Gastrocnemius medialis (tissue), 4 donors: ENCODE results near the gene LHFPL4. TPM values are rescaled to one million over a fixed set of nuclear protein-coding genes. Genes with fewer than 3 reads are reported as not detected.
"Not testable (repeated sequence)": the region's sequence is repeated elsewhere in the genome, so short reads cannot be mapped to it uniquely, and the experiment has no call there.

Experiments
- ATAC-seq, 2 donors: fragments of 150-250 bp; one replicate each; pipeline ENCODE4 v1.9.1; 2016
- DNase-seq, 2 donors: peaks; one replicate each; pipeline ENCODE4 v3.0.0-alpha.2; 2019
- H3K27ac ChIP-seq, 4 donors: fragments of 200-600 bp; sonication (generic); 1 replicate in 1 of 4; 2 replicates in 3 of 4; pipeline ENCODE4 v1.5.1; 2016 to 2018; ENCODE audit warnings: mild to moderate bottlenecking in 2 of 4, moderate library complexity in 1 of 4
- H3K27me3 ChIP-seq, 3 donors: fragments of 200-600 bp; sonication (generic) in 2 of 3; 1 replicate in 1 of 3; 2 replicates in 2 of 3; pipeline versions ENCODE4 v1.5.1 to v1.6.0; 2016 to 2019; ENCODE audit warnings: mild to moderate bottlenecking in 1 of 3, moderate library complexity in 1 of 3
- H3K36me3 ChIP-seq, 2 donors: fragments of 200-600 bp; sonication (generic) in 1 of 2; one replicate each; pipeline ENCODE4 v1.5.1; 2017 to 2018
- H3K4me1 ChIP-seq, 2 donors: fragments of 200-600 bp; sonication (generic) in 1 of 2; one replicate each; pipeline ENCODE4 v1.5.1; 2016 to 2017; ENCODE audit warnings: mild to moderate bottlenecking in 2 of 2
- H3K4me3 ChIP-seq, 4 donors: fragments of 200-600 bp; sonication (generic) in 3 of 4; 1 replicate in 1 of 4; 2 replicates in 3 of 4; pipeline ENCODE4 v1.5.1; 2016 to 2019; ENCODE audit warnings: mild to moderate bottlenecking in 2 of 4
- H3K9me3 ChIP-seq, 3 donors: fragments of 200-600 bp; sonication (generic) in 2 of 3; 1 replicate in 1 of 3; 2 replicates in 2 of 3; pipeline ENCODE4 v1.5.1; 2016 to 2019
- POLR2A ChIP-seq, 2 donors: fragments of 450-650 bp; IDR thresholded peaks; one replicate each; pipeline ENCODE4 v1.6.1; 2017; ENCODE audit warnings: antibody characterized with exemption in 2 of 2, mild to moderate bottlenecking in 2 of 2, moderate library complexity in 2 of 2
- in situ Hi-C, 4 donors: fragments of 200-750 bp; cut with MboI; loops; one replicate each; pipeline versions ENCODE4 v1.15.0 to v1.8.0; 2017; ENCODE audit warnings: low sequenced_read_pairs in 4 of 4
- intact Hi-C: fragments of 100-400 bp; cut with DNase I; formaldehyde crosslinking; loops from one replicate; pipeline ENCODE4 v1.15.1; 2023; ENCODE audit warnings: low total_unique reads
- total RNA-seq, 4 donors: library from RNA; depleted of rRNA; stranded (reverse); fragments of >200 nt; gene quantifications; one replicate each; pipeline versions ENCODE4 v1.1.0 to v1.2.3, GENCODE V29; 2016
- TF ChIP-seq, protein P1 (sequence below), 5 experiments: fragments of 450-650 bp in 3 of 5; fragments of 200-600 bp in 2 of 5; sonication (generic) in 2 of 5; IDR thresholded peaks in 4 of 5; conservative IDR thresholded peaks in 1 of 5; 1 replicate in 4 of 5; 2 replicates in 1 of 5; pipeline ENCODE4 v1.5.1; 2016 to 2019; ENCODE audit warnings: antibody characterized with exemption in 5 of 5, mild to moderate bottlenecking in 3 of 5, moderate library complexity in 3 of 5

The LHFPL4 gene
- total RNA-seq, 4 donors from 2014 or later, result not detected

DNA sequence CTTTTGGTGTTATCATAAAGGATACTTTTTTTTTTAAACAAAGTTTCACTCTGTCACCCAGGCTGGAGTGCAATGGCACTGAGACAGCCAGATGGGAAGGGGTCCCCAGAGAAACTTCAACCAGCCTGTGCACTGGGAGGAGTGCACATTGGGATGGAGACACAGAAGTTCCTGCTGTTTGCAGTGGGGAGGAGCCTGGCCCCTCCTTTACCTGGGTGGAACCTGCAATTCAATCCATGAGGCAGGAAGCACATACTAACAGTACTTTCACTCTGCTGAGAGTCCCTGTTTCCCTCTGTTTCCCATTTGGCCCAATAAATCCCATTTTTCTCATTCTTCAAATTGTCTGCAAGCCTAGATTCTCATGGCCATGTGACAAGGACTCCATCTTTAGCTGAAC, 42.3 kb upstream of the LHFPL4 start:
- Histone ChIP-seq H3K27ac (no peak overlapping the region), H3K4me3 (no peak overlapping the region), H3K27me3 (peaks cover 0 to 1% (median under 1%) of the 10 kb centered on the region in 3 donors), H3K4me1 (no peaks in the 10 kb centered on the region), H3K9me3 (no peaks in the 10 kb centered on the region), H3K36me3 (no peaks in the 10 kb centered on the region)
- intact Hi-C loops (no loop called here), in situ Hi-C loops (no loop called here)
- no peak for TF ChIP-seq POLR2A (IDR thresholded peaks at IDR 0.05)
- TF ChIP-seq, protein P1, sequence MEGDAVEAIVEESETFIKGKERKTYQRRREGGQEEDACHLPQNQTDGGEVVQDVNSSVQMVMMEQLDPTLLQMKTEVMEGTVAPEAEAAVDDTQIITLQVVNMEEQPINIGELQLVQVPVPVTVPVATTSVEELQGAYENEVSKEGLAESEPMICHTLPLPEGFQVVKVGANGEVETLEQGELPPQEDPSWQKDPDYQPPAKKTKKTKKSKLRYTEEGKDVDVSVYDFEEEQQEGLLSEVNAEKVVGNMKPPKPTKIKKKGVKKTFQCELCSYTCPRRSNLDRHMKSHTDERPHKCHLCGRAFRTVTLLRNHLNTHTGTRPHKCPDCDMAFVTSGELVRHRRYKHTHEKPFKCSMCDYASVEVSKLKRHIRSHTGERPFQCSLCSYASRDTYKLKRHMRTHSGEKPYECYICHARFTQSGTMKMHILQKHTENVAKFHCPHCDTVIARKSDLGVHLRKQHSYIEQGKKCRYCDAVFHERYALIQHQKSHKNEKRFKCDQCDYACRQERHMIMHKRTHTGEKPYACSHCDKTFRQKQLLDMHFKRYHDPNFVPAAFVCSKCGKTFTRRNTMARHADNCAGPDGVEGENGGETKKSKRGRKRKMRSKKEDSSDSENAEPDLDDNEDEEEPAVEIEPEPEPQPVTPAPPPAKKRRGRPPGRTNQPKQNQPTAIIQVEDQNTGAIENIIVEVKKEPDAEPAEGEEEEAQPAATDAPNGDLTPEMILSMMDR (IDR thresholded peaks at IDR 0.05 in 4 of 5, conservative IDR thresholded peaks at IDR 0.05 in 1 of 5), result no peak
- ATAC-seq (no peak), DNase-seq (no peak)

DNA sequence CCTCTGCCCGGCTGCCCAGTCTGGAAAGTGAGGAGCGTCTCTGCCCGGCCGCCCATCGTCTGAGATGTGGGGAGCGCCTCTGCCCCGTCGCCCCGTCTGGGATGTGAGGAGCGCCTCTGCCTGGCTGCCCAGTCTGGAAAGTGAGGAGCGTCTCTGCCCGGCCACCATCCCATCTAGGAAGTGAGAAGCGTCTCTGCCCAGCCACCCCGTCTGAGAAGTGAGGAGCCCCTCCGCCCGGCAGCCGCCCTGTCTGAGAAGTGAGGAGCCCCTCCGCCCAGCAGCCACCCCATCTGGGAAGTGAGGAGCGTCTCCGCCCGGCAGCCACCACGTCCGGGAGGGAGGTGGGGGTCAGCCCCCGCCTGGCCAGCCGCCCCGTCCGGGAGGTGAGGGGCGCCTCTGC, 38.2 kb upstream of the LHFPL4 start:
- H3K27me3 ChIP-seq, ATAC-seq, intact Hi-C loops, in situ Hi-C loops, DNase-seq, H3K36me3 ChIP-seq, H3K4me1 ChIP-seq, H3K27ac ChIP-seq, H3K9me3 ChIP-seq, H3K4me3 ChIP-seq: not testable (repeated sequence)

DNA sequence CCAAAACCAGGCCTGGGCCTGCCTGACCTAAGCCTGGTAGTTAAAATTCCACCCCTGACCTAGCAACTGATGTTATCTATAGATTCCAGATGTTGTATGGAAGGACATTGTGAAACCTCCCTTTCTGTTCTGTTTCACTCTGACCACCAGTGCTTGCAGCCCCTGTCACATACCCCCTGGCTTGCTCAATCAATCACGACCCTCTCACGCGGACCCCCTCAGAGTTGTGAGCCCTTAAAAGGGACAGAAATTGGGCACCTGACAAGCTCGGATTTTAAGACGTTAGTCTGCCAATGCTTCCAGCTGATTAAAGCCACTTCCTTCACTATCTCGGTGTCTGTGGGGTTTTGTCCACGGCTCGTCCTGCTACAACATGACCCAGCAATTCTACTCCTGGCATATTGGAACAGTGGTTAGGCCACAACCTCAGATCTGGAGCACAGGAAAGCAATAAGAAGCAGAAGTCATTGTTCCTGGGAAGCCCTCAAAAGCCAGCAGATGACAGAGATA, 36.7 kb upstream of the LHFPL4 start:
- DNase-seq, result no peak
- Histone ChIP-seq H3K36me3 (no peaks in the 10 kb centered on the region), H3K4me3 (no peak overlapping the region), H3K27me3 (no peaks in the 10 kb centered on the region), H3K9me3 (no peaks in the 10 kb centered on the region), H3K4me1 (no peaks in the 10 kb centered on the region), H3K27ac (no peak overlapping the region)
- in situ Hi-C loops (no loop called here), intact Hi-C loops (no loop called here)
- TF ChIP-seq POLR2A (IDR thresholded peaks at IDR 0.05), result no peak
- TF ChIP-seq, protein P1 (IDR thresholded peaks at IDR 0.05 in 4 of 5, conservative IDR thresholded peaks at IDR 0.05 in 1 of 5), result no peak
- ATAC-seq, result no peak

DNA sequence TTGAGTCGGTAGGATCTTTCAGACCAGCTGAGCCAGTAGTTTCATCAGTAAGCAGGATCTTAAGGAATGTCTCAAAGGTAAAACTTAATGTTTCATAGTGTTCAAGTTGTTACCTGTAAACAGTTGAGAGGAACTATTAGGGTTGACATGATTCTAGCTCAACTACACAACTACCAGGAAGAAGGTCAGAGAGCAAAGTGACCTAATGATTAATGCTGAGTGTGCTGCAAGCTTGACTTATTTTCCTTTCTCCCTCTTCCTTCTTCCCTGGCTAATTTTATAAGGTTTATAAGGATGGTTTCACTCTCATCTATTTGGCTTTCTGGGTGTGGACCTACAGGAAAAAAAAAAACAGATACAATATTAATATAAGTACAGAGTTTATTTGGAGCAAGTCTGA, 30.2 kb upstream of the LHFPL4 start:
- no peak for DNase-seq
- in situ Hi-C loops (no loop called here), intact Hi-C loops (no loop called here)
- Histone ChIP-seq H3K36me3 (no peaks in the 10 kb centered on the region), H3K27me3 (no peaks in the 10 kb centered on the region), H3K4me1 (no peaks in the 10 kb centered on the region), H3K9me3 (no peaks in the 10 kb centered on the region), H3K4me3 (no peak overlapping the region), H3K27ac (no peak overlapping the region)
- ATAC-seq, result no peak
- no peak for TF ChIP-seq POLR2A (IDR thresholded peaks at IDR 0.05)
- TF ChIP-seq, protein P1 (IDR thresholded peaks at IDR 0.05 in 4 of 5, conservative IDR thresholded peaks at IDR 0.05 in 1 of 5), result no peak

DNA sequence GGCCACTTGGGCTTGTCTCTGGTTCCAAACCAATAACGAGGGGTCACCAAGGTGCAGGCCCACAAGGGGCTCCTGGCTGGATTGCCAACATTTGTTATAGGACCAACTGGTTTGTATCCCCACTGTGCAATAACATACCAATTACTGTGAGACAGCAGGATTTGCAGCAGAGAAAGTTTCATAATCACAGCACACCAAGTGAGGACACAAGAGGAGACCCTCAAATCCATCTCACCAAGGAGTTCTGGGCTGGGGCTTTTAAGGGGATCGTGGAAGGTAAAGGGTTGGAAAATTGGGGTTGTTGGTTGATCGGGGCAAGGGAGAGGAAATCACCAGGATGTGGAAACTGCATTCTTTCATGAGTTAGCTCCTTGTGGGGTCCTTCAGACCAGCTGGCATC, 29.7 kb upstream of the LHFPL4 start:
- ATAC-seq, result no peak
- no peaks in the 10 kb centered on the region for H3K4me1 ChIP-seq
- in situ Hi-C loops (no loop called here), intact Hi-C loops (no loop called here)
- H3K27ac ChIP-seq, result no peak overlapping the region
- TF ChIP-seq, protein P1 (IDR thresholded peaks at IDR 0.05 in 4 of 5, conservative IDR thresholded peaks at IDR 0.05 in 1 of 5), result no peak
- no peak for TF ChIP-seq POLR2A (IDR thresholded peaks at IDR 0.05)
- H3K4me3 ChIP-seq, result no peak overlapping the region
- H3K36me3 ChIP-seq, result no peaks in the 10 kb centered on the region
- no peaks in the 10 kb centered on the region for H3K27me3 ChIP-seq
- DNase-seq, result no peak
- no peaks in the 10 kb centered on the region for H3K9me3 ChIP-seq
